ENCODE data around the gene PCGF3.

DNA sequence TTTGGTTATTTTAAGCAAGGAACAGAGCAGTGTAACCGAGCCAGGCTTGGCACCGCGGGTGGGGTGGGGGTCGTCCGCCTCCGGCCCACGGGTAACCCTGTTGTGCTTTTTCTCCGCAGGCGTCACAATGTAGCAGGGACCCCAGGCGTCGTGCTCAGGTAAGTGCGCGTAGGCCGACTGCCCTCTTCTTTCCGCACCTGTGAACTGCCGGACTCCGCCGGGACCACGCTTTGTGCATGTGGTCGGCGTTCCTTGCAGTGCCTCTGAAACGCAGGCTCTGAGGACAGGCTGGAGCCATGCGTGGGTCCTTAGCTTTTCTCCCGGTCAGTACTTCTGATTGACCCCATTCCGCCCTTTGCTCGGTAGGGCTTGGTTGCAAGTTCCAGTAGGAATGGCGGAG, 24.9 kb downstream of the PCGF3 start:
- TF ChIP-seq, protein P1, sequence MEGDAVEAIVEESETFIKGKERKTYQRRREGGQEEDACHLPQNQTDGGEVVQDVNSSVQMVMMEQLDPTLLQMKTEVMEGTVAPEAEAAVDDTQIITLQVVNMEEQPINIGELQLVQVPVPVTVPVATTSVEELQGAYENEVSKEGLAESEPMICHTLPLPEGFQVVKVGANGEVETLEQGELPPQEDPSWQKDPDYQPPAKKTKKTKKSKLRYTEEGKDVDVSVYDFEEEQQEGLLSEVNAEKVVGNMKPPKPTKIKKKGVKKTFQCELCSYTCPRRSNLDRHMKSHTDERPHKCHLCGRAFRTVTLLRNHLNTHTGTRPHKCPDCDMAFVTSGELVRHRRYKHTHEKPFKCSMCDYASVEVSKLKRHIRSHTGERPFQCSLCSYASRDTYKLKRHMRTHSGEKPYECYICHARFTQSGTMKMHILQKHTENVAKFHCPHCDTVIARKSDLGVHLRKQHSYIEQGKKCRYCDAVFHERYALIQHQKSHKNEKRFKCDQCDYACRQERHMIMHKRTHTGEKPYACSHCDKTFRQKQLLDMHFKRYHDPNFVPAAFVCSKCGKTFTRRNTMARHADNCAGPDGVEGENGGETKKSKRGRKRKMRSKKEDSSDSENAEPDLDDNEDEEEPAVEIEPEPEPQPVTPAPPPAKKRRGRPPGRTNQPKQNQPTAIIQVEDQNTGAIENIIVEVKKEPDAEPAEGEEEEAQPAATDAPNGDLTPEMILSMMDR (IDR thresholded peaks at IDR 0.05; ENCODE audit: low read depth, low read length): no peak
- TF ChIP-seq EZH2phosphoT487 (IDR thresholded peaks at IDR 0.05; ENCODE audit: low read depth): no peak

Data from OCI-LY3 (cell line).